WERI-Rb-1 (cell line): Measurements from ENCODE around the gene DNM2.
A peak's percentile ranks its signal among the peaks of the same experiment; 100 is the strongest.
"Not testable (repeated sequence)": the region's sequence is repeated elsewhere in the genome, so short reads cannot be mapped to it uniquely, and the experiment has no call there.

Source experiments
- DNase-seq: peaks from one replicate; pipeline ENCODE4 v3.0.0-alpha.2; 2020
- H3K27ac ChIP-seq: fragments of 250-450 bp; sonication (Bioruptor Pico); 2 replicates; pipeline ENCODE4 v1.5.1; 2020; ENCODE audit warnings: mild to moderate bottlenecking, moderate library complexity
- H3K27me3 ChIP-seq: fragments of 250-450 bp; sonication (Bioruptor Pico); 2 replicates; pipeline ENCODE4 v1.5.1; 2021; ENCODE audit warnings: mild to moderate bottlenecking, low read depth, moderate library complexity; ENCODE audit not compliant: insufficient read depth, severe bottlenecking
- H3K36me3 ChIP-seq: fragments of 250-450 bp; sonication (Bioruptor Pico); 2 replicates; pipeline ENCODE4 v1.5.1; 2020; ENCODE audit warnings: mild to moderate bottlenecking, moderate library complexity
- H3K4me3 ChIP-seq: 2 replicates; pipeline ENCODE4 v1.5.1; 2011; ENCODE audit warnings: low read depth, mild to moderate bottlenecking, control low read depth, low read length
- H3K9me3 ChIP-seq: fragments of 250-450 bp; sonication (Bioruptor Pico); 2 replicates; pipeline ENCODE4 v1.5.1; 2021; ENCODE audit warnings: mild to moderate bottlenecking, moderate library complexity; ENCODE audit not compliant: severe bottlenecking
- CTCF ChIP-seq: IDR thresholded peaks from 2 replicates; pipeline ENCODE4 v1.5.1; 2011; ENCODE audit warnings: low read depth, mild to moderate bottlenecking, control low read depth, inconsistent platforms, low read length

Gene DNM2

GRCh38 chr19:10752913-10753704 lies 35.2 kb downstream of the DNM2 start:
- no peak for TF ChIP-seq CTCF
- Histone ChIP-seq H3K4me3 (no peak overlapping the region), H3K27ac (no peak overlapping the region), H3K36me3 (no peaks in the 10 kb centered on the region; the same call in 1 of the 2 replicates), H3K27me3 (no peaks in the 10 kb centered on the region), H3K9me3 (no peaks in the 10 kb centered on the region)
- DNase-seq = no peak

GRCh38 chr19:10756371-10756770 lies 38.5 kb downstream of the DNM2 start:
- no peaks in the 10 kb centered on the region for H3K9me3 ChIP-seq
- H3K27ac ChIP-seq = peak overlapping the region; percentile 68
- TF ChIP-seq CTCF = no peak
- H3K4me3 ChIP-seq = no peak overlapping the region
- H3K27me3 ChIP-seq = no peaks in the 10 kb centered on the region
- peak; percentile 66 for DNase-seq
- H3K36me3 ChIP-seq = peaks cover 5% of the 10 kb centered on the region

GRCh38 chr19:10756791-10757190 lies 38.9 kb downstream of the DNM2 start:
- peak overlapping the region; percentile 68 for H3K27ac ChIP-seq
- no peaks in the 10 kb centered on the region for H3K9me3 ChIP-seq
- no peak for TF ChIP-seq CTCF
- H3K4me3 ChIP-seq = no peak overlapping the region
- H3K27me3 ChIP-seq = no peaks in the 10 kb centered on the region
- H3K36me3 ChIP-seq = peaks cover 9% of the 10 kb centered on the region
- peak; percentile 84 for DNase-seq

DNA sequence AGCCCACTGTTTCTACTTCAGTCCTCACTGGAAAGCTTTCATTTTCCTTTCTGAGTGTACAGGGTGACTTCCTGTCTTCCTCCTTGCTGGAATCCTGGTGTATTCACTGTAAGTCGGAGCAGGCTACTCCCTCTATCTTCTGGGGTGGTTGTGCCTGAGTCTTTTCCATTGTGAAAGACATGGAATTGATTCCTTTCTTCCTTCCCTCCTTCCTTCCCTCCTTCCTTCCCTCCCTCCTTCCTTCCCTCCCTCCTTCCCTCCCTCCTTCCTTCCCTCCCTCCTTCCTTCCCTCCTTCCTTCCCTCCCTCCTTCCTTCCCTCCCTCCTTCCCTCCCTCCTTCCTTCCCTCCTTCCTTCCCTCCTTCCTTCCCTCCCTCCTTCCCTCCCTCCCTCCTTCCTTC lies 40.2 kb downstream of the DNM2 start:
- H3K27ac ChIP-seq, H3K4me3 ChIP-seq, DNase-seq, H3K27me3 ChIP-seq, H3K9me3 ChIP-seq: not testable (repeated sequence)
- peaks cover 18% of the 10 kb centered on the region for H3K36me3 ChIP-seq

DNA sequence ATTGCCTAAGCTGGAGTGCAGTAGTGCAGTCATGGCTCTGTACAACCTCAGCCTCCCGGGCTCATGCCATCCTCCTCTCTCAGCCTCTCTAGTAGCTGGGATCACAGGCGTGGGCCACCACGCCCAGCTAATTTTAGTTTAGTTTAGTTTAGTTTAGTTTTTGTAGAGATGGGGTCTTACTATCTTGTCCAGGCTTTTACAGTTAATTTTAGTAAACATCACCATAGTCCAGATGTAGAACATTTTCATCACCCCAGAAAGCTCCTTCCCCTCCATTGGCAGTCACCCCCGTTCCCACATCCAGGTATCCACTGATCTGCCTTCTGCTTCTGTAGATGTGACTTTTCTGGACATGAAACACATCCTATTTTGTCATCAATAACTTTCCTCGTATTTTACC lies 41.1 kb downstream of the DNM2 start:
- TF ChIP-seq CTCF = no peak
- no peak for DNase-seq
- Histone ChIP-seq H3K9me3 (no peaks in the 10 kb centered on the region), H3K27me3 (no peaks in the 10 kb centered on the region), H3K4me3 (no peak overlapping the region), H3K27ac (peak overlapping the region; percentile 61), H3K36me3 (peaks cover 20% of the 10 kb centered on the region)

DNA sequence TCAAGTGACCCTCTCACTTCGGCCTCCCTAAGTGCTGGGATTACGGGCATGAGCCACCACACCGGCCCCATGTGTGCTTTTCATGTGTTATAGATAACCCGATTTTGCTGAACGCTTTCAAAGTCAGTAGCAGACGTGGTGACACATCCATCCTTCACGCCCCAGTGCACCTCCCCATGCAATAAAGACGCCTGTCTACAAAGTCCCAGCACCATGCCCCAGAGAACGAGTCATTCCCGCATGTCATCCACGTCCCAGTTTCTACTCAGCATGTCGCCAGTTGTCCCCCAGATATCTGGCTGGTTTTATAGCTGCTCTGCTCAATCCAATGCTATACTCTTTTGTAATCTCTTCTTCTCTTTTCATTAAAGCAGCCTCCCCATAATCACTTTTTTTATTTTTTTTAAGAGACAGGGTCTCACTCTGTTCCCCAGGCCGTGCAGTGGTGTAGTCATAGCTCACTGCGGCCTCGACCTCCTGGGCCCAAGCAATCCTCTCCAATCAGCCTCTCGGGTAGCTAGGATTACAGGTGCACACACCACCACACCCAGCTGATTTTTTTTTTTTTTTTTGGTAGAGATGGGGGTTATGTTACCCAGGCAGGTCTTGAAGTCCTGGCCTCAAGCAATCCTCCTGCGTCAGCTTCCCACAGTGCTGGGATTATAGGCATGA lies 42.5 kb downstream of the DNM2 start:
- no peak for TF ChIP-seq CTCF
- peaks cover 25% of the 10 kb centered on the region for H3K36me3 ChIP-seq
- no peaks in the 10 kb centered on the region for H3K9me3 ChIP-seq
- no peaks in the 10 kb centered on the region for H3K27me3 ChIP-seq
- DNase-seq = peak; percentile 90
- no peak overlapping the region for H3K4me3 ChIP-seq
- peak overlapping the region; percentile 61 for H3K27ac ChIP-seq
